Measurements from ENCODE around the gene PLEKHM2.
"Not testable (repeated sequence)": the region's sequence is repeated elsewhere in the genome, so short reads cannot be mapped to it uniquely, and the experiment has no call there.

The PLEKHM2 gene

GRCh38 chr1:15676688-15677661, 7.1 kb upstream of the PLEKHM2 start:
- DNase-seq: no peak

DNA sequence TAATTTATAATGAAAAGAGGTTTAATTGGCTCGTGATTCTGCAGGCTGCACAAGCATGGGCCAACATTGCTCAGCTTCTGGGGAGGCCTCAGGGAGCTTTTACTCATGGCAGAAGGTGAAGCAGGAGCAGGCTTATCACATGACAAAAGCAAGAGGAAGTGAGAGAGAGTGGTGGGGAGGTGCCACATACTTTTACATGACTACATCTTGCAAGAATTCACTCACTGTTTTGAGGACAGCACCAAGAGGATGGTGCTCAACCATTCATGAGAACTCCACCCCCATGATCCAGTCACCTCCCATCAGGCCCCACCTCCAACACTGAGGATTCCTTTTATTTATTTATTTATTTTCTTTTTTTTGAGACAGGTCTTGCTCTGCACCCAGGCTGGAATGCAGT, 5.5 kb upstream of the PLEKHM2 start:
- DNase-seq: peak; percentile 83

- peak; percentile 48 for DNase-seq
Observed at GRCh38 chr1:15680131-15680530, 4.0 kb upstream of the PLEKHM2 start.

DNA sequence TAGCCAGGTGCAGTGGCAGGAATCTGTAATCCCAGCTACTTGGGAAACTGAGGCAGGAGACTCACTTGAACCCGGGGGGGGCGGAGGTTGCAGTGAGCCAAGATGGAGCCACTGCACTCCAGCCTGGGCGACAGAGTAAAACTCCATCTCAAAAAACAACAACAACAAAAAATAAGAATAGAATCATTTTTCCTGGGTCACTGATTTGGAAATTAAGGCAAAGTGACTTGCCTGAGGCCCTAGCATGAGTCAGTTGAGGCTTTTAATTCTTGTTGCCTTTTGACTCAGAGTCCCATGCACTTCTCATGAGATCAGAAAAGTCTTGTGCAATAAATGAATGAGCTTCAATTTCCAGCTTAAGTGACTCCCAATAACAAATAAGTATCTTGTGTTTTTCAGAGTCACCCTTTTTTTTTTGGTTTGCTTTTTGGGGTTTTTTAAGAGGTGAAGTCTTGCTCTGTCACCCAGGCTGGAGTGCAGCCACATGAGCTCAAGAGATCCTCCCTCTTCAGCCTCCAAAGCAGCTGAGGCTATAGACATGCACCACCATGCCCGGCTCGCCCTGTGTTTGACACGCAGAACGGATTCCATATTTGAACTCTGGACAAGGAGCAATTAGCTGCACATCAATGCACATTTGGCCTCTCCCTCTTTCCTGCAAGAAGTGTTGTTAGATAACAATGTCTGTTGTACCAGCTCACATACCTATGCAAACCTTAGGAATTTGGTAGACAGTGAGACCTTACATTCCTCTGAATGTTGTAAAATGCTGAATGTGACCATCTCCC, 3.4 kb upstream of the PLEKHM2 start:
- peak; percentile 80 for DNase-seq

DNA sequence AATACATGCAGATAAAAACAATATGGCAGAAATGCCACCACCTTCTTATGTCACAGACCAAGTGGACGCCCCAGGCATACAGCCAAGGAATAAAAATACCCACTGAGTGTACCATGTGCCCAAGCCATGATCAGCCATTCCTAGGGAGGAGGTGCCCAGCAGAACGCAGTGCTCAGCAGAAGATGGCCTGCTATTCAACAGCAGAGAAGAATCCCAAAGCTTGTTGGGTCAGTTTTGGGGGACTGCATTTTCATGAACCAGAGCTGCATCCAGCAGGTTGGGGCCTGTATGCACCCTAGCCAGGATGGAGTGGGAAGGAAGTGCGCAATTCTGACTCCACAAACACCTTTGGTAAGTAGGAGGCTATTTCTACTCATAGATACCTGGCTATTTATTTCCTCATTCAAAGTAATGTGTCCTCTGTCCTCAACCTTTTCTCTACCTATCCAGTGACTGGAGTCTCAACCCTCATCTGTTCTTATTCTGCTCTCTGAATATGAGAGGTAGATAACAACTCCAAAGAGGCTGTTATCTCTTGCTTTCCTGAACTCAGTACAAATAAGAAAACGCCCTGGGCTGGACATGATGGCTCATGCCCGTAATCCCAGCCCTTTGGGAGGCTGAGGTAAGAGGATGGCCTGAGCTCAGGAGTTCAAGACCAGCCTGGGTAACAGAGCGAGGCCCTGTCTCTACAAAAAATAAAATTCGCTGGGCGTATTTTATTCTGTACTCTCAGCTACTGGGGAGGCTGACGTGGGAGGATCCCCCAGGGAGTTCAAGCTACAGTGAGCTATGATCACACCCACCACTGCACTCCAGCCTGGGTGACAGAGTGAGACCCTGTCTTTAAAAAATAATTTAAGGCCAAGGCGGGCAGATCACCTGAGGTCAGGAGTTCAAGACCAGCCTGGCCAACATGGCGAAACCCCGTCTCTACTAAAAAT, 2.5 kb upstream of the PLEKHM2 start:
- DNase-seq: no peak

DNA sequence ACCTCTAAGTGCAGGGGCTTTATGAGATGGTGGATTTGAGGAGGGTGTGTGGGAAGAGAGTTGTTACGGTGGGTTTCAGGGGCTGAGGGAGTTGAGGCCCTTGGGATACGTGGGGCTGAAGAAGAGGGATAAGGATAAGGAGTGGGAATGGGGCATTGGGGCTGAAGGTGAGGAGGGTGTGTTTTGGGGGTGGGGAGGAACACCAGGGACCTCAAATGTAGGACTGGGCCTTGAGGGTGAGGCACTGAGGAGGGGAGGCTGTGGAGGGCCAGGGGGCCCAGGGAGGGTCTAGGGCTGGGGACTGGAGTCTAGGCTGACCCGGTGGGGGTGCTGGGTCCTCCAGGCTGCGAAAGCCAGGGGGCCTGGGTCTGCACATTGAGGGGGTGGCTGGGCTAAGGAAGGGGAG, 1.2 kb upstream of the PLEKHM2 start:
- DNase-seq: no peak

- no peak for DNase-seq
Observed at GRCh38 chr1:15683345-15684039, 628 bp upstream of the PLEKHM2 start.

DNA sequence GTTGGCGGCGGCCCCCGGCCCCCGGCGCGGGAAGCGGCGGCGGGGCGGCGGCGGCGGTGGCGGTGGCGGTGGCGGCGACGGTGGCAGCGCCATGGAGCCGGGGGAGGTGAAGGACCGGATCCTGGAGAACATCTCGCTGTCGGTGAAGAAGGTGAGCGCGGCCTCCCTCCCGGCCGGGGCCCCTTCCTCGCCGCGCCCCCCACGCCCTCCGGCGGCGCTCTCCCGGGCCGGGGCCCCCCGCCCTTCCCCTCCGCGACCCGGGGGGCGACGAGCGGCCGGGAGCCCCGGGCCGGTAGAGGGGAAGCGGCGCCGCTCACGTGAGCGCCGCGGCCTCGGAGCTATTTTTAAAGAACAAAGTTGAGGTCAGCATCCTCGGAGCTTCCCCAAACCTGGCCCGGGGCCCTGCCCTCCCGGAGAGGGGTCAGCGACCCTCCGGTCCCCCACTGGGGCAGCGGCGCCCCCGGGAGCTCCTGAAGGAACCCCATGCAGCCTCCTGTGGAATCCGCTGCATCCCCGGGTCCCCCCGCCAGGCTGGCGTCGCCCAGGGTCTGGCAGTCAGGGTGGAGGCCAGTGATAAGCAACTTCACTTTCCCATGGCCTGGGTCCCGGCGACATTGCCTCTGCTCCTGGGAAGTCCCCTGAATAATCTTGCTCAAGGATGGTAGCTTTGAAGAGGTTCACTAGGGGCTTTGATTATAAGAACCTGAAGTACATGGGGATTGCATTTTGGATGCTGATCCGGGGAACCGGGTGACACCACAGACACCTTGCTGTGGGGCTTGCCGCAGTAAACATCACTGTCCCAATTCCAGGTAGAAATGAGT, 560 bp downstream of the PLEKHM2 start:
- peak; percentile 12 for DNase-seq

- DNase-seq: no peak
Observed at GRCh38 chr1:15685820-15686219, 1.7 kb downstream of the PLEKHM2 start.

GRCh38 chr1:15687446-15687845, 3.3 kb downstream of the PLEKHM2 start:
- DNase-seq: no peak

GRCh38 chr1:15690317-15690716, 6.2 kb downstream of the PLEKHM2 start:
- DNase-seq: no peak

DNA sequence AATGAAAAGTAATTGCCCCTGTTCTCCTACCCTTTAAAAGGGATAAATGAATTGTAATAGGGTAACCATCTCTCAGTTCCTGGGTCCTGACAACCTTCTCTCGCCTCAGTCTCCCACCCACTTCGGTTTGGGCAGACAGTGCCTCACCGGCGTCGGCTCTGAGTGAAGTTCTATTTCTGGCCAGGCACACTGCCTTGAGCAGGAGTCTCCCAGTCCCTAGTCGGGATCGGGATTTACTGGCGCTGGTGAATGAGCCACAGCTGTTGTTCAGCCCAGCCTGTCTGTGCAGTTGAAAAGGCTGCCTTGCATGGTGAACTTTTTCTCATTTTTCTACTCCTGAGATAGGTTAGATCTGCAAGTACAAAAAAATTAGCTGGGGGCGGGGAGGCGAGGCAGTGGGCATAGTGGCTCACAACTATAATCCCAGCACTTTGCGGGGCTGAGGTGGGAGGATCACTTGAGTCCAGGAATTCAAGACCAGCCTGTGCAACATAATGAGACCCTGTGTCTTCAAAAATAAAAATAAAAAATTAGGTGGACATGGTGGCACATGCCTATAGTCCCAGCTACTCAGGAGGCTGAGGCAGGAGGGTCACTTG, 7.4 kb downstream of the PLEKHM2 start:
- no peak for DNase-seq

- DNase-seq: no peak
Observed at GRCh38 chr1:15692121-15692682, 8.1 kb downstream of the PLEKHM2 start.

GRCh38 chr1:15693371-15693770, 9.3 kb downstream of the PLEKHM2 start:
- DNase-seq: no peak

GRCh38 chr1:15696956-15697521, 12.9 kb downstream of the PLEKHM2 start:
- no peak for DNase-seq

DNA sequence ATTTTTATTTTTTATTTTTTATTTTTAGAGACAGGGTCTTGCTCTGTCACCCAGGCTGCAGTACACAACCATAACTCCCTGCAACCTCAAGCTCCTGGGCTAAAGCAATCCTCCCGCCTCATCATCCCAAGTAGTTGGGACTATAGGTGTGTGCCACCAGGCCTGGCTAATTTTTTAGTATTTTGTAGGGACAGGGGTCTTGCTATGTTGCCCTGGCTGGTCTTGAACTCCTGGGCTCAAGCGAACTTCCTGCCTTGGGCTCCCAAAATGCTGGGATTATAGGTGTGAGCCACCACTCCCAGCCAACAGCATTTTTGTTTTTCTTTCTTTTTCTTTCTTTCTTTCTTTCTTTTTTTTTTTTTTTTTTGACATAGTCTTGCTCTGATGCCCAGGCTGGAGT, 14.1 kb downstream of the PLEKHM2 start:
- no peak for DNase-seq

DNA sequence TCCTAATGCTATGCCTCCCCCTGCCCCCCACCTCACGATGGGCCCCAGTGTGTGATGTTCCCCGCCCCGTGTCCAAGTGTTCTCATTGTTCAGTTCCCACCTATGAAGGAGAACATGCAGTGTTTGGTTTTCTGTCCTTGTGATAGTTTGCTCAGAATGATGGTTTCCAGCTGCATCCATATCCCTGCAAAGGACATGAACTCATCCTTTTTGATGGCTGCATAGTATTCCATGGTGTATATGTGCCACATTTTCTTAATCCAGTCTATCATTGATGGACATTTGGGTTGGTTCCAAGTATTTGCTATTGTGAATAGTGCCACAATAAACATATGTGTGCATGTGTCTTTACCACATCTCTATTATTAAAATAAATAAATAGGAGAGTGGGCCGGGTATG, 15.2 kb downstream of the PLEKHM2 start:
- not testable (repeated sequence) for DNase-seq

DNA sequence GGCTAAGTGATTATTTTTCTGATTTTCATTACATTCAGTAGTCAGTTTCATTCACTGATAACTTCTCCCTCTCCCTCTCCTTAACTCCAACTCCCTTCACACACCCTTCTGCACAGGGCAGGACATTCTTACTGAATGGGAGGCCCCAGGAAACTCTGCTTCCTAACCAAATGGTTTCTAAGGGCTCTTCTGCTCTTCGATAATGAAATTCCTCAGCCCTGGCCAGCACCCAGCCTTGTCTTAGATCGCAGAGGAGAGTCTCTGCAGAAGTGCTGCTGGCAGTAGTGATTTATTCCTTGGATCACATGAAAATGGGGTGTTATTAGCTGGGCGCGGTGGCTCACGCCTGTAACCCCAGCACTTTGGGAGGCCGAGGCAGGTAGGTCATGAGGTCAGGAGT, 16.4 kb downstream of the PLEKHM2 start:
- DNase-seq: no peak

GRCh38 chr1:15701784-15702183, 17.7 kb downstream of the PLEKHM2 start:
- no peak for DNase-seq

Measured in fibroblast of upper back skin (primary cell).